Ammon's horn (tissue), 1 donor: Measurements from ENCODE around the gene GCKR.

ENCODE experiments used
- DNase-seq: peaks from one replicate; pipeline ENCODE4 v3.0.0-alpha.2; 2016; ENCODE audit warnings: low spot score

GCKR gene

GRCh38 chr2:27572439-27572838 lies 75.8 kb downstream of the GCKR start:
- no peak for DNase-seq

DNA sequence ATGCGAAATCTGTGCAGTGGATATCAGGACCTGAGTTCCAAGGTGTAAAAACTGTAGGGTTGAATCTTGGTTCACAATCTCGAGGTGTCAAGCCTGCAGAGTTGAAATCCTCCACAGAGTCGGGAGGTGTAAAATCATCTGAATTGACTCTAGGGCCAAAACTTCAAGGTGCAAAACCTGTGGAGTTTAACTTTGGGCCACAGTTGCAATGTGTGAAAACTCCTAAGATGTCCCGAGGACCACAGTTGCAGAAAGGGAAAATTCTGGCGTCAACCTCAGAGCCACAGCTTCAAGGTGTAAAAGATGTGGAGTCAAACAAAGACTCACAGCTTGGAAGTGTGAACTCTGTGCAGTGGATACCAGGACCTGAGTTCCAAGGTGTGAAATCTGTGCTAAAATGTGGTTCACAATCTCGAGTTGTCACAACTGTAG lies 76.4 kb downstream of the GCKR start:
- DNase-seq: no peak
